Measurements from ENCODE around the gene SHOX. TPM values are rescaled to one million over a fixed set of nuclear protein-coding genes. Genes with fewer than 3 reads are reported as not detected.
"Not testable (repeated sequence)": the region's sequence is repeated elsewhere in the genome, so short reads cannot be mapped to it uniquely, and the experiment has no call there.

Gene SHOX
- total and polyA plus RNA-seq, 4 experiments from 2014 or later, result not detected

GRCh38 chrX:649166-649565 lies 18.6 kb downstream of the SHOX start:
- POLR2A ChIA-PET (ENCODE audit: partially characterized antibody), result no interaction called here
- Histone ChIP-seq H3K36me3 (ENCODE audit: insufficient read depth, low read length) (no peaks in the 10 kb centered on the region), H3K9me3 (ENCODE audit: control insufficient read depth in 1 of 2, low read length in 2 of 2) (no peaks in the 10 kb centered on the region), H3K27ac (ENCODE audit: low read depth, low read length) (no peak overlapping the region), H3K27me3 (ENCODE audit: insufficient read depth, low read length) (no peaks in the 10 kb centered on the region), H3K4me1 (ENCODE audit: insufficient read depth, low read length) (no peaks in the 10 kb centered on the region), H3K4me3 (ENCODE audit: low read length in 2 of 2) (no peak overlapping the region)
- CTCF ChIA-PET (ENCODE audit: partially characterized antibody), result no interaction called here
- intact Hi-C loops (cut with micrococcal nuclease), result no loop called here
- H3K36me3 Mint-ChIP-seq, result no peaks in the 10 kb centered on the region
- H3K4me1 Mint-ChIP-seq, result peaks cover 0 to 4% (median 0%) of the 10 kb centered on the region in 4 donors
- H3K27ac Mint-ChIP-seq, result no peak overlapping the region
- no peak overlapping the region for H3K4me3 Mint-ChIP-seq
- DNase-seq, result no peak
- H3K27me3 Mint-ChIP-seq, result peaks cover 0 to 1% of the 10 kb centered on the region in 2 donors
- peaks cover 0 to 4% (median 0%) of the 10 kb centered on the region in 8 donors for H3K9me3 Mint-ChIP-seq

- H3K4me3 Mint-ChIP-seq, result no peak overlapping the region
- H3K27ac ChIP-seq (ENCODE audit: low read depth, low read length), result no peak overlapping the region
- no peak overlapping the region for H3K27ac Mint-ChIP-seq
- H3K9me3 ChIP-seq (ENCODE audit: control insufficient read depth in 1 of 2, low read length in 2 of 2), result no peaks in the 10 kb centered on the region
- peaks cover 0 to 4% (median 0%) of the 10 kb centered on the region in 4 donors for H3K4me1 Mint-ChIP-seq
- H3K27me3 ChIP-seq (ENCODE audit: insufficient read depth, low read length), result no peaks in the 10 kb centered on the region
- no peaks in the 10 kb centered on the region for H3K36me3 ChIP-seq (ENCODE audit: insufficient read depth, low read length)
- H3K27me3 Mint-ChIP-seq, result peaks cover 0 to 1% of the 10 kb centered on the region in 2 donors
- no peaks in the 10 kb centered on the region for H3K4me1 ChIP-seq (ENCODE audit: insufficient read depth, low read length)
- intact Hi-C loops (cut with micrococcal nuclease), result no loop called here
- DNase-seq, result no peak
- CTCF ChIA-PET (ENCODE audit: partially characterized antibody), result no interaction called here
- peaks cover 0 to 4% (median 0%) of the 10 kb centered on the region in 8 donors for H3K9me3 Mint-ChIP-seq
- no peaks in the 10 kb centered on the region for H3K36me3 Mint-ChIP-seq
- POLR2A ChIA-PET (ENCODE audit: partially characterized antibody), result no interaction called here
- H3K4me3 ChIP-seq (ENCODE audit: low read length in 2 of 2), result no peak overlapping the region
Measured at GRCh38 chrX:650324-650723, 19.7 kb downstream of the SHOX start.

GRCh38 chrX:650811-651210 lies 20.2 kb downstream of the SHOX start:
- no peak for DNase-seq
- Mint-ChIP-seq H3K9me3 (peaks cover 0 to 4% (median 0%) of the 10 kb centered on the region in 8 donors), H3K27me3 (peaks cover 0 to 1% of the 10 kb centered on the region in 2 donors), H3K36me3 (no peaks in the 10 kb centered on the region), H3K27ac (no peak overlapping the region), H3K4me3 (no peak overlapping the region), H3K4me1 (peaks cover 0 to 4% (median 0%) of the 10 kb centered on the region in 4 donors)
- Histone ChIP-seq H3K36me3 (ENCODE audit: insufficient read depth, low read length) (no peaks in the 10 kb centered on the region), H3K27ac (ENCODE audit: low read depth, low read length) (no peak overlapping the region), H3K27me3 (ENCODE audit: insufficient read depth, low read length) (no peaks in the 10 kb centered on the region), H3K4me1 (ENCODE audit: insufficient read depth, low read length) (no peaks in the 10 kb centered on the region), H3K4me3 (ENCODE audit: low read length in 2 of 2) (no peak overlapping the region), H3K9me3 (ENCODE audit: control insufficient read depth in 1 of 2, low read length in 2 of 2) (no peaks in the 10 kb centered on the region)
- POLR2A ChIA-PET (ENCODE audit: partially characterized antibody), result no interaction called here
- intact Hi-C loops (cut with micrococcal nuclease), result no loop called here
- CTCF ChIA-PET (ENCODE audit: partially characterized antibody), result no interaction called here

- POLR2A ChIA-PET (ENCODE audit: partially characterized antibody); H3K9me3 Mint-ChIP-seq; H3K27me3 Mint-ChIP-seq; H3K27ac Mint-ChIP-seq; H3K9me3 ChIP-seq (ENCODE audit: control insufficient read depth in 1 of 2, low read length in 2 of 2); H3K4me1 Mint-ChIP-seq; H3K27ac ChIP-seq (ENCODE audit: low read depth, low read length); H3K27me3 ChIP-seq (ENCODE audit: insufficient read depth, low read length); DNase-seq; CTCF ChIA-PET (ENCODE audit: partially characterized antibody); H3K36me3 ChIP-seq (ENCODE audit: insufficient read depth, low read length); intact Hi-C loops (cut with micrococcal nuclease); H3K4me3 ChIP-seq (ENCODE audit: low read length in 2 of 2); H3K36me3 Mint-ChIP-seq; H3K4me3 Mint-ChIP-seq; H3K4me1 ChIP-seq (ENCODE audit: insufficient read depth, low read length): not testable (repeated sequence)
Measured at GRCh38 chrX:651922-652321, 21.3 kb downstream of the SHOX start.

- Mint-ChIP-seq H3K9me3 (peaks cover 0 to 3% (median 0%) of the 10 kb centered on the region in 8 donors), H3K27ac (no peak overlapping the region), H3K4me1 (no peaks in the 10 kb centered on the region), H3K27me3 (no peaks in the 10 kb centered on the region), H3K4me3 (no peak overlapping the region), H3K36me3 (no peaks in the 10 kb centered on the region)
- Histone ChIP-seq H3K4me3 (ENCODE audit: low read length in 2 of 2) (no peak overlapping the region), H3K9me3 (ENCODE audit: control insufficient read depth in 1 of 2, low read length in 2 of 2) (no peaks in the 10 kb centered on the region), H3K27me3 (ENCODE audit: insufficient read depth, low read length) (no peaks in the 10 kb centered on the region), H3K36me3 (ENCODE audit: insufficient read depth, low read length) (no peaks in the 10 kb centered on the region), H3K27ac (ENCODE audit: low read depth, low read length) (no peak overlapping the region), H3K4me1 (ENCODE audit: insufficient read depth, low read length) (no peaks in the 10 kb centered on the region)
- CTCF ChIA-PET (ENCODE audit: partially characterized antibody), result no interaction called here
- POLR2A ChIA-PET (ENCODE audit: partially characterized antibody), result no interaction called here
- intact Hi-C loops (cut with micrococcal nuclease), result no loop called here
- no peak for DNase-seq
Measured at GRCh38 chrX:652341-652741, 21.8 kb downstream of the SHOX start.

GRCh38 chrX:653306-653705 lies 22.7 kb downstream of the SHOX start:
- Mint-ChIP-seq H3K4me3 (no peak overlapping the region), H3K4me1 (no peaks in the 10 kb centered on the region), H3K9me3 (peaks cover 0 to 3% (median 0%) of the 10 kb centered on the region in 8 donors), H3K36me3 (no peaks in the 10 kb centered on the region), H3K27me3 (no peaks in the 10 kb centered on the region), H3K27ac (no peak overlapping the region)
- Histone ChIP-seq H3K36me3 (ENCODE audit: insufficient read depth, low read length) (no peaks in the 10 kb centered on the region), H3K27me3 (ENCODE audit: insufficient read depth, low read length) (no peaks in the 10 kb centered on the region), H3K4me1 (ENCODE audit: insufficient read depth, low read length) (no peaks in the 10 kb centered on the region), H3K4me3 (ENCODE audit: low read length in 2 of 2) (no peak overlapping the region), H3K9me3 (ENCODE audit: control insufficient read depth in 1 of 2, low read length in 2 of 2) (no peaks in the 10 kb centered on the region), H3K27ac (ENCODE audit: low read depth, low read length) (no peak overlapping the region)
- intact Hi-C loops (cut with micrococcal nuclease), result no loop called here
- ChIA-PET POLR2A (ENCODE audit: partially characterized antibody) (no interaction called here), CTCF (ENCODE audit: partially characterized antibody) (no interaction called here)
- no peak for DNase-seq

- H3K4me3 Mint-ChIP-seq, result no peak overlapping the region
- DNase-seq, result no peak
- no peak overlapping the region for H3K27ac ChIP-seq (ENCODE audit: low read depth, low read length)
- no peaks in the 10 kb centered on the region for H3K4me1 ChIP-seq (ENCODE audit: insufficient read depth, low read length)
- intact Hi-C loops (cut with micrococcal nuclease), result no loop called here
- H3K27me3 Mint-ChIP-seq, result peaks cover 0 to 1% of the 10 kb centered on the region in 2 donors
- no peak overlapping the region for H3K27ac Mint-ChIP-seq
- H3K9me3 Mint-ChIP-seq, result peaks cover 0 to 10% (median 1%) of the 10 kb centered on the region in 8 donors
- H3K4me3 ChIP-seq (ENCODE audit: low read length in 2 of 2), result no peak overlapping the region
- POLR2A ChIA-PET (ENCODE audit: partially characterized antibody), result no interaction called here
- CTCF ChIA-PET (ENCODE audit: partially characterized antibody), result no interaction called here
- no peaks in the 10 kb centered on the region for H3K36me3 Mint-ChIP-seq
- no peaks in the 10 kb centered on the region for H3K9me3 ChIP-seq (ENCODE audit: control insufficient read depth in 1 of 2, low read length in 2 of 2)
- H3K4me1 Mint-ChIP-seq, result no peaks in the 10 kb centered on the region
- no peaks in the 10 kb centered on the region for H3K36me3 ChIP-seq (ENCODE audit: insufficient read depth, low read length)
- no peaks in the 10 kb centered on the region for H3K27me3 ChIP-seq (ENCODE audit: insufficient read depth, low read length)
Measured at GRCh38 chrX:661154-661553, 30.6 kb downstream of the SHOX start.

GRCh38 chrX:662126-662525 lies 31.5 kb downstream of the SHOX start:
- ChIA-PET POLR2A (ENCODE audit: partially characterized antibody) (no interaction called here), CTCF (ENCODE audit: partially characterized antibody) (no interaction called here)
- Histone ChIP-seq H3K4me3 (ENCODE audit: low read length in 2 of 2) (no peak overlapping the region), H3K4me1 (ENCODE audit: insufficient read depth, low read length) (no peaks in the 10 kb centered on the region), H3K36me3 (ENCODE audit: insufficient read depth, low read length) (no peaks in the 10 kb centered on the region), H3K9me3 (ENCODE audit: control insufficient read depth in 1 of 2, low read length in 2 of 2) (no peaks in the 10 kb centered on the region), H3K27ac (ENCODE audit: low read depth, low read length) (no peak overlapping the region), H3K27me3 (ENCODE audit: insufficient read depth, low read length) (no peaks in the 10 kb centered on the region)
- intact Hi-C loops (cut with micrococcal nuclease), result no loop called here
- H3K36me3 Mint-ChIP-seq, result no peaks in the 10 kb centered on the region
- H3K4me1 Mint-ChIP-seq, result no peaks in the 10 kb centered on the region
- DNase-seq, result no peak
- H3K27me3 Mint-ChIP-seq, result peaks cover 0 to 1% of the 10 kb centered on the region in 2 donors
- H3K9me3 Mint-ChIP-seq, result peaks cover 0 to 10% (median 1%) of the 10 kb centered on the region in 8 donors
- H3K4me3 Mint-ChIP-seq, result no peak overlapping the region
- no peak overlapping the region for H3K27ac Mint-ChIP-seq
